ENCODE measurements around the gene EMC10.

- no peak for TF ChIP-seq TAF1 (IDR thresholded peaks at IDR 0.05; ENCODE audit: borderline replicate concordance, insufficient read depth, low read length)
- no peak for TF ChIP-seq POLR2AphosphoS5 (IDR thresholded peaks at IDR 0.05; ENCODE audit: low read depth, low read length)
These were observed 48.9 kb upstream of the EMC10 start for GRCh38 chr19:50427318-50427925.
